HT-29 (cell line): Measurements from ENCODE around the gene UNC5B. TPM values are rescaled to one million over a fixed set of nuclear protein-coding genes. Genes with fewer than 3 reads are reported as not detected.

Source experiments
- DNase-seq: peaks from one replicate; pipeline ENCODE4 v3.0.0-alpha.2; 2015; ENCODE audit warnings: low spot score
- total RNA-seq: library from RNA; depleted of rRNA; stranded (reverse); fragments of >200 nt; shearing (Covaris generic); gene quantifications from 2 replicates; pipeline ENCODE4 v1.2.3, GENCODE V29; 2014

The UNC5B gene
- total RNA-seq, 1 experiment from 2014 or later: 0.51 TPM

GRCh38 chr10:71281646-71282322 is 69.4 kb downstream of the UNC5B start:
- no peak for DNase-seq

- no peak for DNase-seq
Observed at GRCh38 chr10:71282323-71282680, 69.9 kb downstream of the UNC5B start.

- DNase-seq: no peak
Observed at GRCh38 chr10:71283410-71283809, 71.0 kb downstream of the UNC5B start.

- no peak for DNase-seq
Observed at GRCh38 chr10:71283876-71284275, 71.5 kb downstream of the UNC5B start.

- DNase-seq: no peak
Observed at GRCh38 chr10:71284544-71285179, 72.3 kb downstream of the UNC5B start.

GRCh38 chr10:71285180-71285545 is 72.8 kb downstream of the UNC5B start:
- peak; percentile 63 for DNase-seq

- no peak for DNase-seq
Observed at GRCh38 chr10:71285986-71286385, 73.6 kb downstream of the UNC5B start.

GRCh38 chr10:71286521-71287294 is 74.3 kb downstream of the UNC5B start:
- no peak for DNase-seq

- DNase-seq: no peak
Observed at GRCh38 chr10:71287456-71287855, 75.1 kb downstream of the UNC5B start.

- no peak for DNase-seq
Observed at GRCh38 chr10:71288461-71288860, 76.1 kb downstream of the UNC5B start.

- DNase-seq: no peak
Observed at GRCh38 chr10:71289421-71290130, 77.2 kb downstream of the UNC5B start.

- no peak for DNase-seq
Observed at GRCh38 chr10:71290331-71290730, 78.0 kb downstream of the UNC5B start.

- DNase-seq: no peak
Observed at GRCh38 chr10:71290806-71291527, 78.6 kb downstream of the UNC5B start.

GRCh38 chr10:71291528-71291900 is 79.1 kb downstream of the UNC5B start:
- DNase-seq: no peak

GRCh38 chr10:71292624-71293445 is 80.5 kb downstream of the UNC5B start:
- no peak for DNase-seq

- no peak for DNase-seq
Observed at GRCh38 chr10:71293446-71294084, 81.2 kb downstream of the UNC5B start.

GRCh38 chr10:71294091-71294561 is 81.8 kb downstream of the UNC5B start:
- no peak for DNase-seq

- no peak for DNase-seq
Observed at GRCh38 chr10:71294856-71295255, 82.5 kb downstream of the UNC5B start.

- DNase-seq: no peak
Observed at GRCh38 chr10:71295641-71296040, 83.3 kb downstream of the UNC5B start.

GRCh38 chr10:71296086-71296485 is 83.7 kb downstream of the UNC5B start:
- DNase-seq: no peak
